HCT116 (cell line): ENCODE data around the gene NPVF. TPM values are rescaled to one million over a fixed set of nuclear protein-coding genes. Genes with fewer than 3 reads are reported as not detected.

ENCODE experiments used
- ATAC-seq: fragments of 200-7000 bp; cut with Tn5 transposase; 2 replicates; pipeline ENCODE4 v1.9.1; 2020; ENCODE audit warnings: mild to moderate bottlenecking, moderate library complexity
- Bru-seq: library from RNA; stranded (reverse); fragments of 400-500 nt; gene quantifications from one replicate; lab custom pipeline; 2021; lab: Mats Ljungman, UMichigan
- BruChase-seq, 2 experiments: library from RNA; stranded (reverse); fragments of 400-500 nt; gene quantifications; one replicate each; lab custom pipeline; 2021; lab: Mats Ljungman, UMichigan
- BruUV-seq: library from RNA; stranded (reverse); fragments of 400-500 nt; replicated peaks from 2 replicates; lab custom pipeline; 2021; lab: Mats Ljungman, UMichigan
- CTCF ChIA-PET: fragments of 300-600 bp; sonication (Branson Sonifier 250); formaldehyde crosslinking; loops from one replicate; lab custom pipeline; 2021; ENCODE audit warnings: antibody characterized with exemption; lab: Charles Lee
- POLR2A ChIA-PET: fragments of 300-600, 350-600 bp; sonication (Branson Sonifier 250); formaldehyde crosslinking; loops from one replicate; lab custom pipeline; 2021; ENCODE audit warnings: antibody characterized with exemption; lab: Charles Lee
- RAD21 ChIA-PET, 2 experiments: fragments of 300-600 bp; sonication (Branson Sonifier 250); formaldehyde crosslinking; loops; one replicate each; lab custom pipeline; 2023; ENCODE audit warnings: low total read pairs in 2 of 2; ENCODE audit not compliant: uncharacterized antibody in 2 of 2, unreplicated experiment in 2 of 2, low non-redundant PET in 1 of 2; lab: Charles Lee
- DNase-seq: peaks from one replicate; pipeline ENCODE4 v3.0.0-alpha.2; 2010; ENCODE audit warnings: low read depth, low spot score
- H2AFZ ChIP-seq: fragments of 200-600 bp; shearing (Covaris generic), sonication (generic); 2 replicates; pipeline ENCODE4 v1.6.1; 2017; ENCODE audit warnings: low read depth, mixed run types, mixed read lengths, antibody characterized with exemption, low read length; ENCODE audit not compliant: poor library complexity, severe bottlenecking
- H3K27ac ChIP-seq: 2 replicates; pipeline ENCODE4 v1.5.1; 2012; ENCODE audit warnings: low read depth, low read length
- H3K27me3 ChIP-seq: fragments of 200-600 bp; sonication (generic); 2 replicates; pipeline ENCODE4 v1.6.1; 2016; ENCODE audit warnings: mixed run types, low read length, mixed read lengths; ENCODE audit not compliant: insufficient read depth
- H3K36me3 ChIP-seq, 2 experiments: fragments of 200-500 bp in 1 of 2; fragments of 200-600 bp in 1 of 2; sonication (Bioruptor generic) in 1 of 2; sonication (generic) in 1 of 2; 2 replicates each; pipeline versions ENCODE4 v1.5.1 to v1.6.1; 2014 to 2016; ENCODE audit warnings: low read length in 2 of 2, inconsistent platforms in 1 of 2, mixed read lengths in 1 of 2, mixed run types in 1 of 2; ENCODE audit not compliant: insufficient read depth in 2 of 2, control insufficient read depth in 1 of 2
- H3K4me1 ChIP-seq, 2 experiments: fragments of 200-600 bp in 1 of 2; sonication (generic) in 1 of 2; 2 replicates each; pipeline versions ENCODE4 v1.5.1 to v1.6.1; 2012 to 2017; ENCODE audit warnings: low read length in 2 of 2, inconsistent platforms in 1 of 2, mild to moderate bottlenecking in 1 of 2, mixed read lengths in 1 of 2, mixed run types in 1 of 2, moderate library complexity in 1 of 2; ENCODE audit not compliant: insufficient read depth in 2 of 2, control insufficient read depth in 1 of 2
- H3K4me2 ChIP-seq: fragments of 200-600 bp; sonication (generic); 2 replicates; pipeline ENCODE4 v1.6.1; 2017; ENCODE audit warnings: mixed run types, low read length, mixed read lengths
- H3K4me3 ChIP-seq, 2 experiments: fragments of 200-600 bp in 1 of 2; sonication (generic) in 1 of 2; replicated peaks in 1 of 2; 2 replicates each; pipeline ENCODE4 v1.5.1; 2011 to 2016; ENCODE audit warnings: low read length in 2 of 2, control low read depth in 1 of 2, low read depth in 1 of 2, mild to moderate bottlenecking in 1 of 2, mixed read lengths in 1 of 2, mixed run types in 1 of 2
- H3K79me2 ChIP-seq: fragments of 200-600 bp; sonication (generic); 2 replicates; pipeline ENCODE4 v1.6.1; 2017; ENCODE audit warnings: mild to moderate bottlenecking, mixed run types, low read length, moderate library complexity, mixed read lengths; ENCODE audit not compliant: insufficient read depth
- H3K9ac ChIP-seq: fragments of 200-600 bp; sonication (generic); 2 replicates; pipeline ENCODE4 v1.6.1; 2016; ENCODE audit warnings: low read length, mixed read lengths
- H3K9me2 ChIP-seq: fragments of 200-600 bp; sonication (generic), shearing (Covaris generic); 2 replicates; pipeline ENCODE4 v1.6.1; 2017; ENCODE audit warnings: mixed run types, mild to moderate bottlenecking, moderate library complexity; ENCODE audit not compliant: insufficient read depth
- H3K9me3 ChIP-seq, 2 experiments: fragments of 200-500 bp in 1 of 2; fragments of 200-600 bp in 1 of 2; sonication (Bioruptor generic) in 1 of 2; sonication (generic) in 1 of 2; 2 replicates each; pipeline ENCODE4 v1.6.1; 2014 to 2017; ENCODE audit warnings: low read length in 2 of 2, mixed read lengths in 2 of 2, inconsistent platforms in 1 of 2, low read depth in 1 of 2, mild to moderate bottlenecking in 1 of 2, mixed run types in 1 of 2, moderate library complexity in 1 of 2; ENCODE audit not compliant: control insufficient read depth in 1 of 2, insufficient read depth in 1 of 2
- H4K20me1 ChIP-seq: fragments of 200-600 bp; sonication (generic), shearing (Covaris generic); 2 replicates; pipeline ENCODE4 v1.6.1; 2017; ENCODE audit warnings: mixed run types, mild to moderate bottlenecking, moderate library complexity; ENCODE audit not compliant: insufficient read depth
- CBX3 ChIP-seq: IDR thresholded peaks from 2 replicates; pipeline ENCODE4 v1.6.1; 2012; ENCODE audit warnings: low read depth
- EGR1 ChIP-seq: IDR thresholded peaks from 2 replicates; pipeline ENCODE4 v1.6.1; 2012; ENCODE audit warnings: low read depth
- FOSL1 ChIP-seq: IDR thresholded peaks from 2 replicates; pipeline ENCODE4 v1.6.1; 2012; ENCODE audit warnings: low read depth
- JUND ChIP-seq: IDR thresholded peaks from 2 replicates; pipeline ENCODE4 v1.6.1; 2012
- MAX ChIP-seq: IDR thresholded peaks from 2 replicates; pipeline ENCODE4 v1.6.1; 2012
- RAD21 ChIP-seq: IDR thresholded peaks from 2 replicates; pipeline ENCODE4 v1.6.1; 2012; ENCODE audit warnings: low read depth, mild to moderate bottlenecking
- REST ChIP-seq: IDR thresholded peaks from 2 replicates; pipeline ENCODE4 v1.6.1; 2012; ENCODE audit warnings: low read depth
- SIN3A ChIP-seq: IDR thresholded peaks from 2 replicates; pipeline ENCODE4 v1.6.1; 2012; ENCODE audit warnings: low read depth
- TCF7L2 ChIP-seq: IDR thresholded peaks from 2 replicates; pipeline ENCODE4 v1.7.0; 2011; ENCODE audit warnings: borderline replicate concordance, inconsistent platforms; ENCODE audit not compliant: insufficient read depth, insufficient read length; ENCODE audit errors: extremely low read depth
- ZFX ChIP-seq: fragments of 450-650 bp; IDR thresholded peaks from 2 replicates; pipeline ENCODE4 v1.6.1; 2017
- ZNF274 ChIP-seq: fragments of 200-500 bp; sonication (Bioruptor generic); IDR thresholded peaks from 2 replicates; pipeline ENCODE4 v1.6.1; 2014; ENCODE audit warnings: mild to moderate bottlenecking, low read depth, low read length, inconsistent platforms
- intact Hi-C: fragments of 100-400 bp; cut with micrococcal nuclease; formaldehyde crosslinking; loops from 2 replicates; pipeline ENCODE4 v1.10.0; 2022
- long read RNA-seq: library from polyadenylated mRNA; unstranded; transcript quantifications from one replicate; pipeline ENCODE4 v2.0.0, GENCODE V29; 2021; ENCODE audit not compliant: unreplicated experiment
- polyA plus RNA-seq: library from polyadenylated mRNA; unstranded; fragments of >200 nt; gene quantifications from 2 replicates; pipeline ENCODE4 v1.2.1, GENCODE V29; 2012; ENCODE audit warnings: missing spikeins
- total RNA-seq: library from RNA; stranded (reverse); gene quantifications from one replicate; pipeline ENCODE4 v1.2.1, GENCODE V29; 2021; ENCODE audit not compliant: unreplicated experiment

The NPVF gene
- total RNA-seq (not detected), Bru-seq, nascent RNA (not detected), BruChase-seq, experiment 1, labeled RNA remaining after a 6-hour chase (not detected), BruChase-seq, experiment 2, labeled RNA remaining after a 2-hour chase (not detected)
- not detected in 2 replicates for polyA plus RNA-seq
- long read RNA-seq, result 0 reads

- ATAC-seq, result no peak
- no peaks in the 10 kb centered on the region for H3K9me3 ChIP-seq
- TF ChIP-seq RAD21, result no peak
- no peak for TF ChIP-seq SIN3A
- no peak for TF ChIP-seq REST
- no peak for TF ChIP-seq TCF7L2
- no peak for TF ChIP-seq CBX3
- no peak for TF ChIP-seq MAX
- no peak for TF ChIP-seq FOSL1
- TF ChIP-seq EGR1, result no peak
- no peak for TF ChIP-seq ZFX
- no peak for TF ChIP-seq JUND
- no peak for TF ChIP-seq ZNF274
- no TSS peak for BruUV-seq
- RAD21 ChIA-PET, result no interaction called here
- no peak within 1 kb of the TSS for H3K4me2 ChIP-seq
- H3K27ac ChIP-seq, result no peak within 1 kb of the TSS
- CTCF ChIA-PET, result interaction anchor here (4.5 kb wide), 1 partner anchor 11 kb away, joined by 27 read pairs; no protein-coding TSS in a partner anchor
- POLR2A ChIA-PET, result no interaction called here
- H3K9me2 ChIP-seq, result no peaks in the 10 kb centered on the region
- no peaks in the 10 kb centered on the region for H3K79me2 ChIP-seq
- H3K27me3 ChIP-seq, result peaks cover 50% of the 10 kb centered on the region
- H2AFZ ChIP-seq, result no peak within 1 kb of the TSS
- no peak within 1 kb of the TSS for H3K9ac ChIP-seq
- no peaks in the 10 kb centered on the region for H4K20me1 ChIP-seq
- no peaks in the 10 kb centered on the region for H3K36me3 ChIP-seq
- no peaks in the 10 kb centered on the region for H3K4me1 ChIP-seq
- DNase-seq, result no peak
- intact Hi-C loops, result no loop called here
- no peak within 1 kb of the TSS for H3K4me3 ChIP-seq
These were observed at the start of gene NPVF for GRCh38 chr7:25228386-25228785. Gene NPVF (minus strand): TSS chr7:25228486. CDS start chr7:25228439, 47 bp downstream.
